A549 (cell line): ENCODE results near the gene MOBP.

Experiments used
- ATOH8 ChIP-seq: fragments of 250-450 bp; sonication (Bioruptor Pico); IDR thresholded peaks from 2 replicates; pipeline ENCODE4 v1.5.0; 2020; ENCODE audit warnings: low read depth, mild to moderate bottlenecking, moderate library complexity
- CEBPB ChIP-seq, 2 experiments: fragments of >200 bp in 1 of 2; sonication (Bioruptor Twin) in 1 of 2; formaldehyde crosslinking in 1 of 2; IDR thresholded peaks; 2 replicates each; pipeline ENCODE4 v1.6.1; 2012 to 2016
- CTCF ChIP-seq: fragments of >200 bp; sonication (Bioruptor Twin); formaldehyde crosslinking; IDR thresholded peaks from 3 replicates; pipeline ENCODE4 v1.5.1; 2016
- EP300 ChIP-seq, 2 experiments: fragments of >200 bp; sonication (Bioruptor Twin); formaldehyde crosslinking; IDR thresholded peaks; 2 replicates in 1 of 2; 3 replicates in 1 of 2; pipeline ENCODE4 v1.6.1; 2016 to 2017
- KDM1A ChIP-seq: fragments of 200-600 bp; sonication (generic); IDR thresholded peaks from 2 replicates; pipeline ENCODE4 v1.6.1; 2016; ENCODE audit warnings: low read depth, mild to moderate bottlenecking
- MAX ChIP-seq: IDR thresholded peaks from 2 replicates; pipeline ENCODE4 v1.6.1; 2012
- POLR2A ChIP-seq: IDR thresholded peaks from 2 replicates; pipeline ENCODE4 v1.6.1; 2012; ENCODE audit warnings: mild to moderate bottlenecking, low read length
- RAD21 ChIP-seq, 2 experiments: fragments of >200 bp in 1 of 2; sonication (Bioruptor Twin) in 1 of 2; formaldehyde crosslinking in 1 of 2; IDR thresholded peaks in 1 of 2; conservative IDR thresholded peaks in 1 of 2; 2 replicates in 1 of 2; 3 replicates in 1 of 2; pipeline ENCODE4 v1.6.1; 2012 to 2018; ENCODE audit warnings: inconsistent platforms in 1 of 2
- RARB ChIP-seq: fragments of 250-450 bp; sonication (Bioruptor Pico); IDR thresholded peaks from 2 replicates; pipeline ENCODE4 v1.8.0; 2021; ENCODE audit warnings: mild to moderate bottlenecking, moderate library complexity
- REST ChIP-seq: fragments of 200-600 bp; sonication (generic); IDR thresholded peaks from 2 replicates; pipeline ENCODE4 v1.6.1; 2016; ENCODE audit warnings: antibody characterized with exemption, mild to moderate bottlenecking, moderate library complexity
- RFX5 ChIP-seq: fragments of 450-650 bp; IDR thresholded peaks from 2 replicates; pipeline ENCODE4 v1.7.1; 2014; ENCODE audit warnings: antibody characterized with exemption, mild to moderate bottlenecking, moderate library complexity
- RNF2 ChIP-seq: fragments of 200-600 bp; sonication (generic); IDR thresholded peaks from 2 replicates; pipeline ENCODE4 v1.6.1; 2016; ENCODE audit warnings: low read depth, mild to moderate bottlenecking, antibody characterized with exemption, moderate library complexity, borderline replicate concordance
- ZSCAN20 ChIP-seq: fragments of 250-450 bp; sonication (Bioruptor Pico); IDR thresholded peaks from 2 replicates; pipeline ENCODE4 v1.8.0; 2022; ENCODE audit warnings: mild to moderate bottlenecking, moderate library complexity

- TF ChIP-seq CTCF (no peak), POLR2A (no peak), ZSCAN20 (CRISPR knock-in tag) (no peak), ATOH8 (no peak), EP300 (IDR thresholded peaks at IDR 0.05) (no peak), RNF2 (no peak), RFX5 (no peak), CEBPB (IDR thresholded peaks at IDR 0.05) (no peak), REST (no peak), MAX (no peak), RAD21 (conservative IDR thresholded peaks at IDR 0.05 in 1 of 2, IDR thresholded peaks at IDR 0.05 in 1 of 2) (no peak), RARB (no peak), KDM1A (no peak)
These were observed 47.7 kb upstream of the MOBP start for GRCh38 chr3:39419742-39420315.
